H9 (cell line): Measurements from ENCODE around the gene CDRT4. TPM values are rescaled to one million over a fixed set of nuclear protein-coding genes. Genes with fewer than 3 reads are reported as not detected.

Experiments used
- DNase-seq: peaks from one replicate; pipeline ENCODE4 v3.0.0-alpha.2; 2017
- H2AFZ ChIP-seq: one replicate; pipeline ENCODE4 v1.6.1; 2013; ENCODE audit warnings: mild to moderate bottlenecking, low read length, control low read depth, moderate library complexity
- H2AK5ac ChIP-seq: 2 replicates; pipeline ENCODE4 v1.6.1; 2013; ENCODE audit warnings: low read length, control low read depth, mixed read lengths; ENCODE audit not compliant: insufficient read length
- H2BK120ac ChIP-seq: one replicate; pipeline ENCODE4 v1.6.1; 2013; ENCODE audit warnings: low read depth, mild to moderate bottlenecking, low read length, control low read depth, inconsistent platforms; ENCODE audit not compliant: poor library complexity, severe bottlenecking
- H2BK12ac ChIP-seq: 2 replicates; pipeline ENCODE4 v1.6.1; 2013; ENCODE audit warnings: low read length, control low read depth, mixed read lengths, low read depth; ENCODE audit not compliant: insufficient read length
- H2BK15ac ChIP-seq: 2 replicates; pipeline ENCODE4 v1.6.1; 2013; ENCODE audit warnings: low read depth, low read length, control low read depth
- H2BK20ac ChIP-seq: one replicate; pipeline ENCODE4 v1.6.1; 2013; ENCODE audit warnings: low read depth, mild to moderate bottlenecking, low read length, control low read depth, inconsistent platforms; ENCODE audit not compliant: poor library complexity, severe bottlenecking
- H2BK5ac ChIP-seq: 2 replicates; pipeline ENCODE4 v1.6.1; 2013; ENCODE audit warnings: low read length, control low read depth, mixed read lengths; ENCODE audit not compliant: insufficient read length
- H3K14ac ChIP-seq: 2 replicates; pipeline ENCODE4 v1.6.1; 2013; ENCODE audit warnings: low read length, control low read depth; ENCODE audit not compliant: insufficient read depth
- H3K18ac ChIP-seq: 2 replicates; pipeline ENCODE4 v1.6.1; 2013; ENCODE audit warnings: low read depth, mild to moderate bottlenecking, mixed read lengths, low read length, control low read depth; ENCODE audit not compliant: insufficient read length
- H3K23ac ChIP-seq: 2 replicates; pipeline ENCODE4 v1.6.1; 2013; ENCODE audit warnings: low read length, control low read depth, mixed read lengths, low read depth; ENCODE audit not compliant: insufficient read length
- H3K23me2 ChIP-seq: 2 replicates; pipeline ENCODE4 v1.6.1; 2013; ENCODE audit warnings: low read depth, mild to moderate bottlenecking, mixed read lengths, low read length, control low read depth; ENCODE audit not compliant: insufficient read length, poor library complexity, severe bottlenecking
- H3K27ac ChIP-seq: 2 replicates; pipeline ENCODE4 v1.5.1; 2013; ENCODE audit warnings: low read length, control low read depth, mixed read lengths, low read depth; ENCODE audit not compliant: insufficient read length
- H3K27me3 ChIP-seq: 2 replicates; pipeline ENCODE4 v1.6.1; 2013; ENCODE audit warnings: low read length, control low read depth, inconsistent platforms; ENCODE audit not compliant: insufficient read depth
- H3K4ac ChIP-seq: 2 replicates; pipeline ENCODE4 v1.6.1; 2013; ENCODE audit warnings: low read depth, mild to moderate bottlenecking, control low read depth, inconsistent platforms, low read length, moderate library complexity
- H3K4me1 ChIP-seq: 2 replicates; pipeline ENCODE4 v1.6.1; 2013; ENCODE audit warnings: low read length, control low read depth, inconsistent platforms; ENCODE audit not compliant: insufficient read depth
- H3K4me2 ChIP-seq: 2 replicates; pipeline ENCODE4 v1.6.1; 2013; ENCODE audit warnings: low read length, control low read depth, mixed read lengths; ENCODE audit not compliant: insufficient read length, insufficient read depth
- H3K56ac ChIP-seq: 2 replicates; pipeline ENCODE4 v1.6.1; 2013; ENCODE audit warnings: low read depth, mild to moderate bottlenecking, mixed read lengths, low read length, control low read depth; ENCODE audit not compliant: insufficient read length
- H3K79me1 ChIP-seq: 2 replicates; pipeline ENCODE4 v1.6.1; 2013; ENCODE audit warnings: low read depth, mild to moderate bottlenecking, moderate library complexity, low read length, control low read depth, inconsistent platforms; ENCODE audit not compliant: insufficient read depth, poor library complexity, severe bottlenecking
- H3K79me2 ChIP-seq: 2 replicates; pipeline ENCODE4 v1.6.1; 2013; ENCODE audit warnings: low read length, control low read depth, inconsistent platforms; ENCODE audit not compliant: insufficient read depth
- H3K9ac ChIP-seq: 2 replicates; pipeline ENCODE4 v1.6.1; 2013; ENCODE audit warnings: low read length, control low read depth, mixed read lengths; ENCODE audit not compliant: insufficient read length; ENCODE audit errors: extremely low read depth
- H3K9me3 ChIP-seq: one replicate; pipeline ENCODE4 v1.6.1; 2013; ENCODE audit warnings: low read depth, low read length, inconsistent platforms; ENCODE audit not compliant: control insufficient read depth
- H3T11ph ChIP-seq: one replicate; pipeline ENCODE4 v1.6.1; 2013; ENCODE audit warnings: mild to moderate bottlenecking, low read length, control low read depth, inconsistent platforms
- H4K20me1 ChIP-seq: one replicate; pipeline ENCODE4 v1.6.1; 2013; ENCODE audit not compliant: control insufficient read depth, insufficient read length, insufficient read depth
- H4K5ac ChIP-seq: 2 replicates; pipeline ENCODE4 v1.6.1; 2013; ENCODE audit warnings: low read depth, mild to moderate bottlenecking, mixed read lengths, low read length, control low read depth; ENCODE audit not compliant: insufficient read length
- H4K8ac ChIP-seq: replicated peaks from 2 replicates; pipeline ENCODE4 v1.6.1; 2013; ENCODE audit warnings: low read length, control low read depth, mixed read lengths, low read depth; ENCODE audit not compliant: insufficient read length
- H4K91ac ChIP-seq: 2 replicates; pipeline ENCODE4 v1.6.1; 2013; ENCODE audit warnings: low read depth, mild to moderate bottlenecking, moderate library complexity, mixed read lengths, low read length, control low read depth; ENCODE audit not compliant: insufficient read length
- H3K27ac Mint-ChIP-seq, 3 experiments: 2 replicates in 2 of 3; 3 replicates in 1 of 3; pipeline ENCODE4 v1.8.0; 2020 to 2021; ENCODE audit warnings: mixed read lengths in 3 of 3, mild to moderate bottlenecking in 1 of 3, moderate library complexity in 1 of 3
- H3K27me3 Mint-ChIP-seq: 2 replicates; pipeline ENCODE4 v1.8.0; 2021; ENCODE audit warnings: low read depth, mild to moderate bottlenecking, moderate library complexity, mixed read lengths
- H3K36me3 Mint-ChIP-seq, 3 experiments: 2 replicates in 2 of 3; 3 replicates in 1 of 3; pipeline ENCODE4 v1.8.0; 2020 to 2021; ENCODE audit warnings: low read depth in 3 of 3, mixed read lengths in 3 of 3; ENCODE audit not compliant: insufficient read depth in 1 of 3
- H3K4me1 Mint-ChIP-seq, 2 experiments: 2 replicates each; pipeline ENCODE4 v1.8.0; 2020; ENCODE audit warnings: mixed read lengths in 2 of 2
- H3K4me3 Mint-ChIP-seq, 2 experiments: 2 replicates in 1 of 2; 3 replicates in 1 of 2; pipeline ENCODE4 v1.8.0; 2020 to 2021; ENCODE audit warnings: mild to moderate bottlenecking in 2 of 2, mixed read lengths in 2 of 2, moderate library complexity in 1 of 2
- H3K9me3 Mint-ChIP-seq, 2 experiments: 2 replicates in 1 of 2; 3 replicates in 1 of 2; pipeline ENCODE4 v1.8.0; 2020; ENCODE audit warnings: mild to moderate bottlenecking in 2 of 2, mixed read lengths in 2 of 2, moderate library complexity in 1 of 2
- WGBS: extraction: QIAGEN DNeasy Blood & Tissue Kit; methylation state at CpG from one replicate; pipeline ENCODE4 v1.1.7; 2013; ENCODE audit warnings: missing lambda C conversion rate, low lambda C conversion rate, mixed read lengths; ENCODE audit not compliant: insufficient read length; ENCODE audit errors: extremely low coverage; 5-methylcytosine and 5-hydroxymethylcytosine counted together
- total RNA-seq: library from RNA; stranded (reverse); gene quantifications from 2 replicates; pipeline ENCODE4 v1.2.1, GENCODE V29; 2021
- TF ChIP-seq, protein P1 (sequence below): fragments of 200-600 bp; sonication (generic); conservative IDR thresholded peaks from 3 replicates; pipeline ENCODE4 v1.8.0; 2021; ENCODE audit warnings: antibody characterized with exemption, mild to moderate bottlenecking

Gene CDRT4
- total RNA-seq, 1 experiment from 2014 or later: 3.8 TPM

DNA sequence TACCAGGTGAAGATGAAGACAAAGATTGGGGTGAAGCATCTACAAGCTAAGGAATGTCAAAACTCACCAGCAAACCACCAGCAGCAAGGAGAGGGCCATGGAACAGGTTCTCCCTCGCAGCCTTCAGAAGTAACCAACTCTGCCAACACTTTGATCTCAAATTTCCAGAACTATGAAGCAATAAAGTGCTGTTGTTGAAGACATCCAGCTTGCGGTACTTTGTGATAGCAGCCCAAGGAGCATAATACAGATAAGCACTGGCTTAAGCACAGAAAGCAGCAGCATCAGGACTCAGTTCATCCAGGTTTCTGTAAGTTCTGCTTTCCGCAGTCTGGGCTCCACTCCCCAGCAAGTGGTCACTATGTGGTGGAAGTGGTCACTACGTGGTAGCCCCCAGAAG, 16.0 kb upstream of the CDRT4 start:
- no peaks in the 10 kb centered on the region for H3K9me3 ChIP-seq
- peaks cover 15 to 16% of the 10 kb centered on the region in 2 experiments for H3K4me1 Mint-ChIP-seq

More for the DNA sequence above, 16.0 kb upstream of the CDRT4 start:
- Histone ChIP-seq H3K23ac (no peak overlapping the region), H2BK20ac (no peak overlapping the region), H3K27me3 (no peaks in the 10 kb centered on the region), H3K23me2 (no peaks in the 10 kb centered on the region), H3T11ph (no peak overlapping the region), H2AFZ (no peak overlapping the region), H3K14ac (no peak overlapping the region), H3K56ac (no peak overlapping the region), H4K8ac (no peak overlapping the region), H2BK120ac (no peak overlapping the region), H4K91ac (no peak overlapping the region), H3K9ac (no peak overlapping the region), H3K4me1 (peaks cover 12% of the 10 kb centered on the region), H3K18ac (no peak overlapping the region), H2BK12ac (no peak overlapping the region), H3K27ac (no peak overlapping the region), H2BK5ac (no peak overlapping the region), H3K79me2 (no peaks in the 10 kb centered on the region), H2BK15ac (no peak overlapping the region), H2AK5ac (no peak overlapping the region), H4K20me1 (no peaks in the 10 kb centered on the region), H3K4me2 (no peak overlapping the region), H3K79me1 (peaks cover 2% of the 10 kb centered on the region), H3K4ac (no peak overlapping the region), H4K5ac (no peak overlapping the region)
- TF ChIP-seq, protein P1, sequence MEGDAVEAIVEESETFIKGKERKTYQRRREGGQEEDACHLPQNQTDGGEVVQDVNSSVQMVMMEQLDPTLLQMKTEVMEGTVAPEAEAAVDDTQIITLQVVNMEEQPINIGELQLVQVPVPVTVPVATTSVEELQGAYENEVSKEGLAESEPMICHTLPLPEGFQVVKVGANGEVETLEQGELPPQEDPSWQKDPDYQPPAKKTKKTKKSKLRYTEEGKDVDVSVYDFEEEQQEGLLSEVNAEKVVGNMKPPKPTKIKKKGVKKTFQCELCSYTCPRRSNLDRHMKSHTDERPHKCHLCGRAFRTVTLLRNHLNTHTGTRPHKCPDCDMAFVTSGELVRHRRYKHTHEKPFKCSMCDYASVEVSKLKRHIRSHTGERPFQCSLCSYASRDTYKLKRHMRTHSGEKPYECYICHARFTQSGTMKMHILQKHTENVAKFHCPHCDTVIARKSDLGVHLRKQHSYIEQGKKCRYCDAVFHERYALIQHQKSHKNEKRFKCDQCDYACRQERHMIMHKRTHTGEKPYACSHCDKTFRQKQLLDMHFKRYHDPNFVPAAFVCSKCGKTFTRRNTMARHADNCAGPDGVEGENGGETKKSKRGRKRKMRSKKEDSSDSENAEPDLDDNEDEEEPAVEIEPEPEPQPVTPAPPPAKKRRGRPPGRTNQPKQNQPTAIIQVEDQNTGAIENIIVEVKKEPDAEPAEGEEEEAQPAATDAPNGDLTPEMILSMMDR: no peak
- H3K9me3 Mint-ChIP-seq: no peaks in the 10 kb centered on the region
- H3K27me3 Mint-ChIP-seq: no peaks in the 10 kb centered on the region
- H3K36me3 Mint-ChIP-seq: peaks cover 19 to 30% (median 21%) of the 10 kb centered on the region in 3 experiments
- WGBS: no CpG with 5 or more reads among the region's 4 CpGs
- no peak overlapping the region for H3K27ac Mint-ChIP-seq
- no peak for DNase-seq
- no peak overlapping the region for H3K4me3 Mint-ChIP-seq
